ENCODE measurements around the gene UBR7.

The UBR7 gene

GRCh38 chr14:93267149-93267711 lies 60.2 kb downstream of the UBR7 start:
- Histone ChIP-seq H3K4me1 (ENCODE audit: low read depth, poor library complexity, severe bottlenecking) (no peaks in the 10 kb centered on the region), H3K4me2 (no peak overlapping the region), H3K4me3 (IDR thresholded peaks at IDR 0.05; ENCODE audit: insufficient read depth, low read depth, low read length) (no peak overlapping the region), H3K27ac (no peak overlapping the region), H3K27me3 (ENCODE audit: insufficient read depth, low read depth) (no peaks in the 10 kb centered on the region), H2AFZ (ENCODE audit: low read depth) (no peak overlapping the region), H3K79me2 (ENCODE audit: insufficient read depth, low read depth) (no peaks in the 10 kb centered on the region), H3K36me3 (ENCODE audit: insufficient read depth) (no peaks in the 10 kb centered on the region; the same call in 1 of the 2 replicates), H3K9ac (no peak overlapping the region), H4K20me1 (ENCODE audit: insufficient read depth) (no peaks in the 10 kb centered on the region)
- no peak for TF ChIP-seq CTCF (conservative IDR thresholded peaks at IDR 0.05; ENCODE audit: low read depth, low read length)

- H3K27ac ChIP-seq: no peak overlapping the region
- no peaks in the 10 kb centered on the region for H3K27me3 ChIP-seq (ENCODE audit: insufficient read depth, low read depth)
- no peaks in the 10 kb centered on the region; the same call in 1 of the 2 replicates for H3K36me3 ChIP-seq (ENCODE audit: insufficient read depth)
- no peak overlapping the region for H3K4me2 ChIP-seq
- no peaks in the 10 kb centered on the region for H3K79me2 ChIP-seq (ENCODE audit: insufficient read depth, low read depth)
- H4K20me1 ChIP-seq (ENCODE audit: insufficient read depth): no peaks in the 10 kb centered on the region
- no peak for TF ChIP-seq CTCF (conservative IDR thresholded peaks at IDR 0.05; ENCODE audit: low read depth, low read length)
- H3K4me1 ChIP-seq (ENCODE audit: low read depth, poor library complexity, severe bottlenecking): no peaks in the 10 kb centered on the region
- H2AFZ ChIP-seq (ENCODE audit: low read depth): no peak overlapping the region
- no peak overlapping the region for H3K9ac ChIP-seq
- no peak overlapping the region for H3K4me3 ChIP-seq (IDR thresholded peaks at IDR 0.05; ENCODE audit: insufficient read depth, low read depth, low read length)
These were observed 61.4 kb downstream of the UBR7 start for GRCh38 chr14:93268406-93268805.

GRCh38 chr14:93269341-93270068 lies 62.4 kb downstream of the UBR7 start:
- Histone ChIP-seq H3K27me3 (ENCODE audit: insufficient read depth, low read depth) (no peaks in the 10 kb centered on the region), H3K36me3 (ENCODE audit: insufficient read depth) (no peaks in the 10 kb centered on the region), H3K4me2 (no peak overlapping the region), H3K79me2 (ENCODE audit: insufficient read depth, low read depth) (no peaks in the 10 kb centered on the region), H3K4me1 (ENCODE audit: low read depth, poor library complexity, severe bottlenecking) (no peaks in the 10 kb centered on the region), H3K4me3 (IDR thresholded peaks at IDR 0.05; ENCODE audit: insufficient read depth, low read depth, low read length) (no peak overlapping the region), H3K27ac (no peak overlapping the region), H2AFZ (ENCODE audit: low read depth) (no peak overlapping the region), H4K20me1 (ENCODE audit: insufficient read depth) (no peaks in the 10 kb centered on the region), H3K9ac (no peak overlapping the region)
- no peak for TF ChIP-seq CTCF (conservative IDR thresholded peaks at IDR 0.05; ENCODE audit: low read depth, low read length)

GRCh38 chr14:93271111-93271510 lies 64.1 kb downstream of the UBR7 start:
- no peak overlapping the region for H3K4me3 ChIP-seq (IDR thresholded peaks at IDR 0.05; ENCODE audit: insufficient read depth, low read depth, low read length)
- H4K20me1 ChIP-seq (ENCODE audit: insufficient read depth): no peaks in the 10 kb centered on the region
- no peaks in the 10 kb centered on the region for H3K27me3 ChIP-seq (ENCODE audit: insufficient read depth, low read depth)
- no peak overlapping the region for H3K9ac ChIP-seq
- H3K4me2 ChIP-seq: no peak overlapping the region
- H3K27ac ChIP-seq: no peak overlapping the region
- no peaks in the 10 kb centered on the region for H3K79me2 ChIP-seq (ENCODE audit: insufficient read depth, low read depth)
- no peak overlapping the region for H2AFZ ChIP-seq (ENCODE audit: low read depth)
- TF ChIP-seq CTCF (conservative IDR thresholded peaks at IDR 0.05; ENCODE audit: low read depth, low read length): no peak
- no peaks in the 10 kb centered on the region for H3K4me1 ChIP-seq (ENCODE audit: low read depth, poor library complexity, severe bottlenecking)
- H3K36me3 ChIP-seq (ENCODE audit: insufficient read depth): no peaks in the 10 kb centered on the region

Measured in KMS-11 (cell line).